ENCODE measurements around the gene GPD2. TPM values are rescaled to one million over a fixed set of nuclear protein-coding genes. Genes with fewer than 3 reads are reported as not detected.

GPD2 gene
- total and polyA plus RNA-seq, 2 of the 13 experiments (the other 11 are each of a cell fraction or from before 2014, with no cell fraction given), result not detected

DNA sequence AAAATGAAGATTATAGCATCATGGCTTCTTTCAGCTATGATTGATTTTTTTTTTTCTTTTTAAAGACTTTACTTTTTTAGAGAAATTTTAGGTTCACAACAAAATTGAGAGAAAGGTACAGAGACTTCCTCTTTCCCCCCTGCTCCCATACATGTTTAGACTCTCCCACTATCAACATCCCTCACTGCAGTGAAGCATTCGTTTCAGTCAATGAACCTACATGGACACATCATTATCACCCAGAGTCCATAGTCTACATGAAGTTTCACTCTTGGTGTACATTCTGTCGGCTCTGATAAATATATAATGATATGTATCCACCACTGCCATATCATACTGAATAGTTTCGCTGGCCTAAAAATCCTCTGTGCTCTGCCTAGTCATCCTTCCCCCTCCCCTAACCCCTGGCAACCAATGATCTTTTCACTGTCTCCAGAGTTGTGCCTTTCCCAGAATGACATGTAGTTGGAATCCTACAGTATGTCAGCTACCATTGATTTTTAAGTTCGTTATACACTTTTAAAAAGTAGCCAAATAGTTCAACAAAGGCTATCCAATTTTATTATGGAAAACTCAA lies 86.8 kb downstream of the GPD2 start (continued):
- TF ChIP-seq, protein P1, sequence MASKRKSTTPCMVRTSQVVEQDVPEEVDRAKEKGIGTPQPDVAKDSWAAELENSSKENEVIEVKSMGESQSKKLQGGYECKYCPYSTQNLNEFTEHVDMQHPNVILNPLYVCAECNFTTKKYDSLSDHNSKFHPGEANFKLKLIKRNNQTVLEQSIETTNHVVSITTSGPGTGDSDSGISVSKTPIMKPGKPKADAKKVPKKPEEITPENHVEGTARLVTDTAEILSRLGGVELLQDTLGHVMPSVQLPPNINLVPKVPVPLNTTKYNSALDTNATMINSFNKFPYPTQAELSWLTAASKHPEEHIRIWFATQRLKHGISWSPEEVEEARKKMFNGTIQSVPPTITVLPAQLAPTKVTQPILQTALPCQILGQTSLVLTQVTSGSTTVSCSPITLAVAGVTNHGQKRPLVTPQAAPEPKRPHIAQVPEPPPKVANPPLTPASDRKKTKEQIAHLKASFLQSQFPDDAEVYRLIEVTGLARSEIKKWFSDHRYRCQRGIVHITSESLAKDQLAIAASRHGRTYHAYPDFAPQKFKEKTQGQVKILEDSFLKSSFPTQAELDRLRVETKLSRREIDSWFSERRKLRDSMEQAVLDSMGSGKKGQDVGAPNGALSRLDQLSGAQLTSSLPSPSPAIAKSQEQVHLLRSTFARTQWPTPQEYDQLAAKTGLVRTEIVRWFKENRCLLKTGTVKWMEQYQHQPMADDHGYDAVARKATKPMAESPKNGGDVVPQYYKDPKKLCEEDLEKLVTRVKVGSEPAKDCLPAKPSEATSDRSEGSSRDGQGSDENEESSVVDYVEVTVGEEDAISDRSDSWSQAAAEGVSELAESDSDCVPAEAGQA (IDR thresholded peaks at IDR 0.05; ENCODE audit: low read depth), result no peak
- TF ChIP-seq, protein P1 (CRISPR knock-in tag; IDR thresholded peaks at IDR 0.05; ENCODE audit: borderline replicate concordance), result no peak
- TF ChIP-seq SMYD3 (CRISPR knock-in tag; IDR thresholded peaks at IDR 0.05), result no peak
- TF ChIP-seq TSC22D2 (CRISPR knock-in tag; IDR thresholded peaks at IDR 0.05; ENCODE audit: borderline replicate concordance), result no peak
- TF ChIP-seq GZF1 (CRISPR knock-in tag; IDR thresholded peaks at IDR 0.05), result no peak
- TF ChIP-seq, protein P2, sequence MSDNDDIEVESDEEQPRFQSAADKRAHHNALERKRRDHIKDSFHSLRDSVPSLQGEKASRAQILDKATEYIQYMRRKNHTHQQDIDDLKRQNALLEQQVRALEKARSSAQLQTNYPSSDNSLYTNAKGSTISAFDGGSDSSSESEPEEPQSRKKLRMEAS (IDR thresholded peaks at IDR 0.05), result no peak
